SH-SY5Y (cell line): Measurements from ENCODE around the gene DYRK3.

Source experiments
- GATA2 ChIP-seq: IDR thresholded peaks from 2 replicates; pipeline ENCODE4 v1.6.1; 2011; ENCODE audit warnings: mild to moderate bottlenecking, low read depth, low read length
- GATA3 ChIP-seq: IDR thresholded peaks from 2 replicates; pipeline ENCODE4 v1.6.1; 2011; ENCODE audit warnings: low read depth, mild to moderate bottlenecking, low read length, moderate library complexity

Gene DYRK3

DNA sequence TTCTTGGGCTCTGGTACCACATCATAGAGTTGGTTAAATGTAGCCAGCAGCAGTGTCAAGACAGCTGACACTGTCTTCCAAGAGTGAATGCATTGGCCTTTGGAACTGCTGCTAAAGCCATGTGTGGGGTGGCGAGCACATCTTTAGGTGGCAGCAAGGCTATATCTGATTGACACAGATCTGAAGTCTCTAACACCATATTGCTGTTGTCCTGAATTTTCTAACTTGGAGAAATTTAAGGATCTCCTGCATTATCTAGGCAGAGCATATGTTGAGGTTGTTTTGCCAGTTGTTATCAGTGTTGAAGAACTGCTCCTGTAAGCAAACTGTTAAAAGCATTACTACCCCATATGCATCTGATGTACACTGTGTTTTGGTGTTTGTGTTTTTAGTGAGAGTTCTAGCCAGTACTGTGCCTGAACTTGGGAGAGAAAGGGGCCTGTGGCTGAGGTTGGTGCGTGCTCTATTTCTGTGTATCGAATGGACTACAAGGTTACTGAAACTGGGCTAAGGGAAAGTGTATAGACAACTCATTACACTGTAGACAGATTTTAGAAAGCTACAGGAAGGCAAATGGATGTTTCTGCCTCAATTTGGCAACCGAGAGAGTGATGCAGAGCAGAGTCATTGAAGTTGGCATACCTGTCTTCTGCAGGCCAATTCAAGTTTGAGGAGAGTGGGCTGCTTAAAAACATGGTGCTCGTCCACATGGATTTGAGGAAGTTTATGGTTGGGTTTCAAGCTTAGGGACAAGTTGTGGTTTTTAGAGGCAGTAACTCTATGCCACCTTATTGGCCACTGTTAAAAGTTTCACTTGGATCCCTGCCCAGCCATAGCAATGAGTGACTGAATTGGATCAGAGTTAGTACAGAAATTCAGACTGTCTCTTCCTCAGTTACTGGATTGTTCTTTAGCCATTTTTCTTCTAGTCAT lies 16.9 kb downstream of the DYRK3 start:
- no peak for TF ChIP-seq GATA3
- no peak for TF ChIP-seq GATA2

DNA sequence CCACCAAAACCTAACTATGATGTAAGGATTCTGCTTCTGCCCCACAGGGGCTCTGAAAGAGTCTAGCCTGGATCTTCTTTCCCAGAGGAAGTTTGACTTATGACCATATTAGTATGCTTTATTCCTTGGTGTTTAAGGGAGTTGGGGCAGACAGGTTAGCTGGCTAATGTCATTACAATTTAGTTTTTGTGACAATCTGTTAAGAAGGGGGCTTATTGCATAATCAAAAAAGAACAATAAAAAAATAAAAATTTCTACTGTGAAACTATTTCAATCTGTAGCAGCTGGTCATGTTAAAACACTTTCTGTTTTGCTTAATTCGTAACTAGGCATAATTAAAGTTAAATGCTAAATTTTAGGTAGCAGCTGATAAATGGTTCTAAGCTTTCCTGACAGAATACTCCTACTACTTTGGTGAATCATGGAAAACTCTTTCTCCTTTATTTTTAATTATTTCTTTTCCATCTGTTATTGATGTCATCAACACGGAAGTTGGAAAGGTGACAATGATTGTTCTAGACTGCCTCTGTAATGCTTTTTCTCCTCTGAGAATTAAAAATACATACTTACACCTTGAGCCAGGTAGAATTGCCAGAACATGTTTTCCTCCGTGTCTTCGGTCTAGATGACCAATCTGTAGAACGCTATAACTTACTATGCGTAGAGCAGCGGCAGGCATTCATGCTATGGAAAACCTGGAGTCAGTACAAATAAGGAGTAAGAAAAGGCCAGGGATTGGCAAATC lies 18.6 kb downstream of the DYRK3 start:
- TF ChIP-seq GATA3 = no peak
- no peak for TF ChIP-seq GATA2

DNA sequence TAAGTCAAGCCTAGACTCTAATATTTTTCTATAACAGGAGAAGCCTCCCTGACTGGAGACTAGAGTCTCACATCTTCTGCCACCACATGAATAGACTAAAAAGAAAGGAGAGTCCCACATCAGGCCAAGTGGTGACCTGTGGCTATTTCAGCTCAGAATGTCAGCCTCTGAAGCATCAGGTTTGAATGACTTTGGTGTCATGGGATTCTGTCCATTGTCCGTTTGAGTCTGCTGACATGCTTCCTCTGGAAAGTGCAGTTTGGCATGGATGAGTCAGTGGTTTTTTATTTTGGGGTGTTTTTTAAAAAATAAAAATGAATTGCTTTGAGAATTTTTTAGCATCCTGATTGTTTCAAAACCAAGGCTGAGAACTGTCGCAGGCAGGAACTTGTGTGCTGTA lies 19.5 kb downstream of the DYRK3 start:
- TF ChIP-seq GATA2 = no peak
- no peak for TF ChIP-seq GATA3

DNA sequence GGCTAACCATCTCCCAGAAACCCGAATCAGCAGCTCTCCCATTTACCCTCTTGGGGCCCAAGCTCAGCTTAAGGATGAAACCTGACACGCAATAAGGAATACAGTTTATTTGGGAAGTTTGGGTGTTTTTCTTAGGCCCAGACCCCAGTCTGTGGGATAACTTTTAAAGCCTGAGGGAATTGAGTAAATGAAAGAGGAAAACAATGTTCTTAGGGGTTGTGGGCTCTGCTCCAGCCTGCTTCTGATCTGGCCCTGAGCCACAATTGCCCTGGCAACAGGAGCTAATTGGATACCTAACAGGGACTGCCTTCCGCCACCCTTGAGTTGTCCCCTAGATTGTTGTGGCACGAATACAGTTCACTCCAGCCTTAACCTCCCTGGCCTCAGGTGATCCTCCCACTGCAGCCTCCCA lies 20.1 kb downstream of the DYRK3 start:
- no peak for TF ChIP-seq GATA3
- no peak for TF ChIP-seq GATA2

DNA sequence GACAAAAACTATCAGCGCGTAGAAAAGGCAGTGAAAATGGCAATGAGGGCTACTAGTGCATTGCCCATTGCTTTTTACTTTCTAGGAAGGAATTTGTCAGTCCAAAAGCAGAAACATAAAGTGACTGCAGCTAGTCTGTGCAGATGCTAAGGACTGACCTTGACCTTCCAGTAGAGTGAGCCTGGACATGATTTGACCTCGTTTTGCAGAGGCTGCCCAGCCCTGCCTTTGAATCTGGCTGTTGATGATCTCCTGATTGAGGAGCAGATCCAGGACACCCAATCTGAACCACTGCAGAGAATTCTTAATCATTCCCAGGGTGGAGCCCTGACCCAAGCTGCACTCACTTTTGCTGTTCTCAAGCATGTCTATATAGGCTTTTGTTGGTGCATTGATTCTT lies 21.6 kb downstream of the DYRK3 start:
- TF ChIP-seq GATA3 (no peak), GATA2 (no peak)

DNA sequence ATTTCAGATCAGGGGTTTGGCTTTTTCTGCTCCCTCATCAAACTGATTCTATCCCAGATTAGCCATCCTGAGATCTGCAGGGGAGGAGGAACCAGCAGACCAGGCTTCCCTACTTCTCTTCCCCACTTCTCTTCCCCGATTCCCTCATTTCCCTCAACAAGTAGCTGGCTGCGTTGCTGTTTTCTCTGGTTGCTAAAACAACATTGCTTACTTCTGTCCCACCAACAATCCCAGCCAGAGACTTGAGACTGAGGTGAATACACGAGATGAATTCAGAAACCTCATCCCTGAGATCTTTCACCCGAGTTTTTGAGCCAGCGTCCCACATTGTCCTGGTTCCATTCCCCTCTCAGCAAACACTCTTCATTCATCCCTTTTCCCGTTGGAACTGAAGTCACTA lies 22.4 kb downstream of the DYRK3 start:
- TF ChIP-seq GATA3 (no peak), GATA2 (no peak)

DNA sequence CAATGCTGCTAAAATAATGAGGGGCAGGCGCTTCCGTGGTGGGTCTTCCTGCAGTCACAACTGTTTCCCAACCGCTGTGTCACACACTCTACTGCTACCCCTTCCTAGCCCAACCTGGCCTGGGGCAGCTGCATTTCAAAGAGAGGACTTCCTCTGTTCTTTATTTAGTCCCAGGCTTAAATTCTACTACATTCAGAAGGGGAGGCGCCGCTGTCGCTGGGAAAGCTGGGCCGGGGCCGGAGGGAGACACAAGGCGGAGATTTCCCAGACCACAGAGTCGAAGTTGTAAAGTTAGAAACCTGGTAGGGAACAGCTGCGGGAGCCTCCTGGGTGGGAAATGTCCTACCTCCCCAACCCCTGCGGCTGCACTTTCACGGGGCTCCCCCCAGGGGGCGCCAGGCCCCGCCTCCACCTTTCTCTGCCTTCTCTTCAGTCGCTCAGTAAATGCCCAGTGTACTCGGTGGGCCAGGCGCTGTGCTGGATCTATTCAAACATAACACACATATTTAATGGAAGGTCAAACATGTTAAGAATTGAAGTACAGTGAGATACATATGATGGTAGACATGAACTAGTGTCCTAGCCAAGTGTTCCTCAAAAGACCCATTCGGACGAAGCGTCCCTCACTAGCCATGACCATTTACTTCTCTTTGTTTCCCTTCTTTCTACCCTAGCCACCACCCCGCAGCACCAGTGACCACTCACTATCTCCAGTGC lies 23.1 kb downstream of the DYRK3 start:
- TF ChIP-seq GATA2 (no peak), GATA3 (no peak)

DNA sequence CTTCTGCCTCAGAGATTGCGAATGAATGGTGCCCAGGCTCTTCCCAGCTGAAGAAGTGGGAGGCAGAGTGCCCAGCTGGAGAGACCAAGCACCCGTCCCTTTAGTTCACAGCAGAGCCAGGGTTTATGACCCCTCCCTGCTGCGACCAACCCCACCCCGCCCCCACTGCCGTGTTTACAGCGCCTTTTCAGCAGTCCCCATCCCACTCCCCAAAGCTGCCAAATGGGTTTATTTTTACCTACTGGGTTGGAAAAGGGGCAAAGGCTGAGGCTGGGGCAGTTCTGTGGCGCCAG lies 23.6 kb downstream of the DYRK3 start:
- TF ChIP-seq GATA3 (no peak), GATA2 (no peak)

DNA sequence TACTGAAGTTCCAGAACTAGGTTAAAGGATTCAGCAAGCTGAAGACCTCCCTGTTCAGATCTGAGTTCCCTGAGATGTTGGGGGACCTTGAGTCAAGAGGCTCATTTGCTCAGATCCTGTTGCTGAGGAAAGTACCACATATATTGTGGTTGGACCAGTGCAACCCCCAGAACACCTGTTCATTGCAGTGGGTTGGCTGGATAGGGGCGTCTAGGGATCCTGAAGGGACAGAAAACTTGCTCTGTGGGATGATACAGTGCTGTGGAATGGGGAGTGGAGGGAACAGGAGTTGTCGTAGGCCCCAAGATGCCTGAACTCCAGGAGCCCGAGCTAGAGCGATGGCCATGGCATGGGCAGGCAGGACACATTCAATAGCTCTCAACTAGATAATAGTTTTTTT lies 24.8 kb downstream of the DYRK3 start:
- TF ChIP-seq GATA3 = no peak
- no peak for TF ChIP-seq GATA2

DNA sequence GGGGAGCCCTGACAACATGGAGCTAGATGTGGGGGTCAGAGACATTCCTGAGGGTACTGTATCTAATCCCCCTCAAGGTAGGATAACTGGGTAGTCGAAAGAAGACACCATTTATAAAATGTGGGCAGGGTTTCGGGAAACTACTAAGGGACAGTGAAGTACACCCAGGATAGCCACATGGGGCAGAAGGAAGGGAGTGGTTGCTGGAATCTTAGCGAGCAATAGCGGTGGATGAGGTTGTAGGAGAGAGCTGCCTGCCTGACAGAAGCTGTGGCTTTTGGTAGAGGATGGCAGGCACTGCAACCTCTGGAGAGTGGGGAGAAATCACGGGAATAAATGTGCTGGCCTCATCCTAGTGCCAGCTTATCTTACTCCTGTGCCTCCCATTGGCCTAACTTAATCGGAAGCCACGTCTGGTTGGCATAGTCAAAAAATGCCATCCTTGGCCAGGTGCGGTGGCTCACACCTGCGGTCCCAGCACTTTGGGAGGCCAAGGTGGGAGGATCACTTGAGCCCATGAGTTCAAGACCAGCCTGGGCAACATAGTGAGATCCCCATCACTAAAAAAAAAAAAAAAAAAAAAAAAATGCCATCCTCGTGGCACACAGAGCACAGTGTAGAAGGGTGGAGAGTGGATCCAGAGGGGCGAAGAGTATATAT lies 26.0 kb downstream of the DYRK3 start:
- TF ChIP-seq GATA2 (no peak), GATA3 (no peak)

DNA sequence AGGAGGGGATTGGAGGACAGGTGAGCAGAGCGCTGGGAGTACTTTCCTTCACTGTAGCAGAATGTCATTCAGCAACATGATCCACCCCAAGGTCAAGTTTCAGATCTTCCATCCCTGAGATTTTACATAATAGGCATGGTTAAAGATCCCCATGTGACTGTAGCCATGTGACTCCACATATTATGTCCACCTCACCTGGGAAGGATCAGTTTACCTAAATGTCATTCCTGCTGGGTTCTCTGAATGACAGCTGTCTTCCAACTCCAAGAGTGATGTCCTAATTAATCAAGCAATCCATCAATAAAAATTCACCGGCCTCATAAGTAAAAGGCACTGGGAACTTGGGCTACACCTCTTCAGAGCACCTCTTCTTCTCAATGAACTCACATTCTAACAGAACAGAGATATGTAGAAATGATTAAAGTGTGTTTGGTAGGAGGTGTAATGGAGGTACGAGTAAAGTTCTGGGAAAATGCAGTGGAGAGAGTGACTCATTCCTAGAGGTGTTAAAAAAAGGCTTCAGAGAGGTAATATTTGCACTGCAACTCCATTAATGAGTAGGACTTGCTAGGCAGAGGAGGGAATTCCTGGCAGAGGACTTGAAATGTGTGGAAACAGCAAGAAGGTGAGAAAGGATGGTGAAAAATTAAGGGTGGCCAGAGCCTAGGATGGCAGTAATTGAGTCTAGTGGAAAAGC lies 27.2 kb downstream of the DYRK3 start:
- TF ChIP-seq GATA3 = no peak
- TF ChIP-seq GATA2 = no peak

DNA sequence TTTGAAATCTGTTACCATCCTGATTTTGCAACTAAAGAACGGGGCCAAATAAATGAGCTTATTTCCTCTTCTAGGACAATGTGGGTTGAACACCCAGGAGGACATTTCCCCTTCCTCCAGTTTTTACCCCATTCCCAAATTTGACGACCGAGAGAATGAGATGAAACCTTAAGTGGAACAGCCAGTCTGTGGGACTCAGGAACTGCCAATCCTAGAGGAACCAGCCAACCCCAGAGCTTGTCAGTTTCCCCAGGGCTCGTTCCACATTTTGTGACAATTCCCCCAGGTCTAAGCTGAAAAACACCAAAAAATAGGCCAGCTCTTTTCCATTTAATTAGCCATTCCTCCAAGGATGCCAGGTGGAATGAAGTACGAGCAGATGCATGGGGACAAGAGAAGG lies 28.0 kb downstream of the DYRK3 start:
- TF ChIP-seq GATA2 (no peak), GATA3 (no peak)

DNA sequence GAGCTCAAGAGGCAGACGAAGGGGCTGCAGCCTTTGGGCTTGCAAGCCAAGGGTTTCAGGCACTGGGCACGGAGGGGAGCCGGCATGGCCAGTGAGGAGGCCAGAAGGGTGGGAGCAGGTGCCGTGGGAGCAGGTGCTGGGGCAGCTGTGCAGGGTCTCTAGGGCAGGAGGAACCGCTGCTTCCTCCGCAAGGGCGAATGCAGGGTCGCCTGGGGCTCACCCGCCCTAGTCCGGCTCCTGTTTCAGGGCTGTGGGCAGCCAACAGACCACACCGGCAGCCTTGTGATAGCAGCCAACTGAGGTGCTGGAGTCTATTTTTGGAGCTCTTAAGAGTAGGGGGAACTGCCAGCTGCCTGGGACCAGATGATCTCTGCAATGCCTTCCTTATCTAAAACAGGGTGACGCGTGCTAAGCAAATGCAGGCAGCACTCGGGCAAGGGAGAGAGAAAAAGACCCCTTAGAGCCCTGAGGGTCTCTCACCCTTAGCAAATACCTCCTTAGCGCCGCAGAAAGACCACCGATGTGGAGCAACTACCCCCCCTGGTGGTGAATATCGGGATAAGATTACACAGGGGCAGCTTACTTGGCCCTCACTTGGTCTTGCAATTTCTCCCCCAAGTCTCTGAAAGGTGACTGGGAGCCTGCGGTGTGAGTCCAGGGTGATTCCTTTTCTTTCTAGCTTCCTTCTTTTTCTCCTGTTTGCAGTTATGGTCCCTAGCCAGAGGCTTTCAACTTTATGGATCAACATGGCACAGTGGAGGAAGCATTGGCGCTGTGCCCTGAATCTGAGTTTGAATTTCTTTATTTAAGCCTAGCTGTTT lies 28.7 kb downstream of the DYRK3 start:
- TF ChIP-seq GATA2 (no peak), GATA3 (no peak)

DNA sequence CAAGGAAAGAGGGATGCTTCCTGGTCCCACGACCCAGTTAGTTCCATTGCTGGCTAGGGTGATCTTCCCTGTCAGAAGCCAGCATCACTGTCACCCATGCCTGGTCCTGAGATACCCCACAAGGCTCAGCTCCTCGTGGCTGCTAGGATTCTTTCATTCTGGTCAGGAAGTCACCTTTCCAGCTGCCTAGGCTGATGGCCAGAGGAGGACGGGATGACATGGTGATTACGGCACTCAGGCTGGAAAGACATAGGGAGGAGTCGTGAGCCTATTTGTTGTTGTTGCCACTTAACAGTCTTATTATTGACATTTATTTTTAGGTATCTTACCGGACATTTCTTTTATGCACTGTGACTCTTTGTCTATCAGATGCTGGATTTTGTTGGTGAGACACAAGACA lies 29.4 kb downstream of the DYRK3 start:
- TF ChIP-seq GATA2 = no peak
- no peak for TF ChIP-seq GATA3
